ENCODE results near the gene OSBPL6. TPM values are rescaled to one million over a fixed set of nuclear protein-coding genes. Genes with fewer than 3 reads are reported as not detected.

Gene OSBPL6
- total RNA-seq, 1 experiment from 2014 or later = 43.1 TPM

DNA sequence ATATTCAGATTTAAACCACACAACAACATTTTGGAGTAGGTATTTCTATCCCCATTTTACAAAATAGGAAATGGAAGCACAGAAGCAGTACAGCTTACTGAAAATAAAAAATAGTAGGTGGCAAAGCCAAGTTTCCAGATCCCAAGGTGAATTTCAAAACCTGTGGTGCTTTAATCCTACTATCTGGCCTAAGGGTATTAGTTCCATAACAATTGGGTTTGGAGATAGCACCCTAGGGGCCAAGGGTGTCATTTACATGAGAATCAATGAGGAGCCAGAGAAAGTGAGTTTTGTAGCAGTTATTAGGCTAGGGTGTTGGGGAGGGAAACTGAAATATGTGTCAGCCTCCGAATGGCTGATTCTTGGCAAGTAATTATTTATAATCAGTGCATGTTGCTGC lies 24.9 kb downstream of the OSBPL6 start:
- Mint-ChIP-seq H3K4me3 (ENCODE audit: unreplicated experiment) (no peak overlapping the region), H3K27ac (ENCODE audit: low read depth, unreplicated experiment) (no peak overlapping the region), H3K36me3 (ENCODE audit: insufficient read depth, unreplicated experiment) (no peaks in the 10 kb centered on the region), H3K27me3 (ENCODE audit: insufficient read depth, unreplicated experiment) (no peaks in the 10 kb centered on the region), H3K4me1 (ENCODE audit: insufficient read depth, unreplicated experiment) (peaks cover 5% of the 10 kb centered on the region), H3K9me3 (ENCODE audit: unreplicated experiment) (no peaks in the 10 kb centered on the region)
- DNase-seq (ENCODE audit: unreplicated experiment) = no peak
- POLR2A ChIA-PET = interaction anchor here (0.6 kb wide), 2 partner anchors 16 to 41 kb away, joined by 3 to 4 read pairs; no protein-coding TSS in a partner anchor
- intact Hi-C loops (cut with micrococcal nuclease) = no loop called here
- TF ChIP-seq, protein P1, sequence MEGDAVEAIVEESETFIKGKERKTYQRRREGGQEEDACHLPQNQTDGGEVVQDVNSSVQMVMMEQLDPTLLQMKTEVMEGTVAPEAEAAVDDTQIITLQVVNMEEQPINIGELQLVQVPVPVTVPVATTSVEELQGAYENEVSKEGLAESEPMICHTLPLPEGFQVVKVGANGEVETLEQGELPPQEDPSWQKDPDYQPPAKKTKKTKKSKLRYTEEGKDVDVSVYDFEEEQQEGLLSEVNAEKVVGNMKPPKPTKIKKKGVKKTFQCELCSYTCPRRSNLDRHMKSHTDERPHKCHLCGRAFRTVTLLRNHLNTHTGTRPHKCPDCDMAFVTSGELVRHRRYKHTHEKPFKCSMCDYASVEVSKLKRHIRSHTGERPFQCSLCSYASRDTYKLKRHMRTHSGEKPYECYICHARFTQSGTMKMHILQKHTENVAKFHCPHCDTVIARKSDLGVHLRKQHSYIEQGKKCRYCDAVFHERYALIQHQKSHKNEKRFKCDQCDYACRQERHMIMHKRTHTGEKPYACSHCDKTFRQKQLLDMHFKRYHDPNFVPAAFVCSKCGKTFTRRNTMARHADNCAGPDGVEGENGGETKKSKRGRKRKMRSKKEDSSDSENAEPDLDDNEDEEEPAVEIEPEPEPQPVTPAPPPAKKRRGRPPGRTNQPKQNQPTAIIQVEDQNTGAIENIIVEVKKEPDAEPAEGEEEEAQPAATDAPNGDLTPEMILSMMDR (IDR thresholded peaks at IDR 0.05; ENCODE audit: unreplicated experiment) = no peak
- CTCF ChIA-PET = no interaction called here
- BruUV-seq (replicated peaks) = no TSS peak

DNA sequence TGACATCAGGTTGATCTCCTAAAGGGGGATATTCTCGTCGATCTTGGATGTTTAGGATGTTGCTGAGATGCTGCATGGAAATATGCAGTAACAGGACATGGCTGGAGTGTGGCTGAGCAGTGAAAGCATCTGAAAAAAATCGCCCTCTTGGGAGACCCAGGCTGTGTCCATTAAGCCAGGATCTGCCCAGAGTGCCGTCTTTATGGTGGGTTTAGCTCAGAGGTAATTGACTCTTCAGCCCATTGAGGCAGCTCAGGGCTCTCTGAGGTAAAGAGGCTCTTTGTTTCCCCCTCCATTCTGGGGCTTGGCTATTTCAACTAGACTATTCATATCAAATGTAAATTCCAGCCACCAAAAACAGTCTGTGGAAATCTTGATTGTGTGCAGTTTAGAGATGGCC lies 26.5 kb downstream of the OSBPL6 start:
- no peak overlapping the region for H3K27ac Mint-ChIP-seq (ENCODE audit: low read depth, unreplicated experiment)
- peaks cover 11% of the 10 kb centered on the region for H3K4me1 Mint-ChIP-seq (ENCODE audit: insufficient read depth, unreplicated experiment)
- POLR2A ChIA-PET = interaction anchor here (0.7 kb wide), 1 partner anchor 26 kb away, joined by 3 read pairs; the partner anchor contains the start of gene OSBPL6
- intact Hi-C loops (cut with micrococcal nuclease) = no loop called here
- no TSS peak for BruUV-seq (replicated peaks)
- TF ChIP-seq, protein P1 (IDR thresholded peaks at IDR 0.05; ENCODE audit: unreplicated experiment) = no peak
- no peak for DNase-seq (ENCODE audit: unreplicated experiment)
- no peaks in the 10 kb centered on the region for H3K9me3 Mint-ChIP-seq (ENCODE audit: unreplicated experiment)
- H3K36me3 Mint-ChIP-seq (ENCODE audit: insufficient read depth, unreplicated experiment) = no peaks in the 10 kb centered on the region
- CTCF ChIA-PET = interaction anchor here (0.5 to 1.2 kb wide), 4 partner anchors 9 to 1693 kb away, joined by 3 read pairs; no protein-coding TSS in a partner anchor
- H3K4me3 Mint-ChIP-seq (ENCODE audit: unreplicated experiment) = no peak overlapping the region
- no peaks in the 10 kb centered on the region for H3K27me3 Mint-ChIP-seq (ENCODE audit: insufficient read depth, unreplicated experiment)

DNA sequence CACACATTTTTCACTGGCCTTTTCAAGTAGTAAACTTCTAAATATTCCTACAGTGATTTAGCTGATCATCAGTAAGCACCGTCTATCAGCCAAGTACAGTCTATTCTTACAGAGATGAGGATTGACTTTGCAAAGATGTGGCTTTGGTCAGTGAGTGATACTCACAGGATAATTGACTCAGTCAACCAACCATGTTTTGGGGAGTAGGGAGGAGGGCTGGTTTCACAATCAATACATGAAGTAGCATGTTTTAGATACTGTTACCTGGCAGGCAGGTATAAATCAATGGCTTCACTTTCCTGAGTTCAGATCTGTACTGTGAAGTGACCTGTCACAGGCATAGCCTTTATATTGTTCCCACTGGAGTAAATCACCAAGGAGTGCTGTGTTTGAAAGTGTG lies 27.2 kb downstream of the OSBPL6 start:
- BruUV-seq (replicated peaks) = no TSS peak
- Mint-ChIP-seq H3K27ac (ENCODE audit: low read depth, unreplicated experiment) (no peak overlapping the region), H3K4me1 (ENCODE audit: insufficient read depth, unreplicated experiment) (peaks cover 11% of the 10 kb centered on the region), H3K9me3 (ENCODE audit: unreplicated experiment) (no peaks in the 10 kb centered on the region), H3K27me3 (ENCODE audit: insufficient read depth, unreplicated experiment) (no peaks in the 10 kb centered on the region), H3K4me3 (ENCODE audit: unreplicated experiment) (no peak overlapping the region), H3K36me3 (ENCODE audit: insufficient read depth, unreplicated experiment) (no peaks in the 10 kb centered on the region)
- POLR2A ChIA-PET = interaction anchor here (0.7 kb wide), 1 partner anchor 27 kb away, joined by 3 read pairs; the partner anchor contains the start of gene OSBPL6
- no peak for DNase-seq (ENCODE audit: unreplicated experiment)
- CTCF ChIA-PET = interaction anchor here (0.6 kb wide), 1 partner anchor 1692 kb away, joined by 3 read pairs; no protein-coding TSS in a partner anchor
- intact Hi-C loops (cut with micrococcal nuclease) = no loop called here
- TF ChIP-seq, protein P1 (IDR thresholded peaks at IDR 0.05; ENCODE audit: unreplicated experiment) = no peak

DNA sequence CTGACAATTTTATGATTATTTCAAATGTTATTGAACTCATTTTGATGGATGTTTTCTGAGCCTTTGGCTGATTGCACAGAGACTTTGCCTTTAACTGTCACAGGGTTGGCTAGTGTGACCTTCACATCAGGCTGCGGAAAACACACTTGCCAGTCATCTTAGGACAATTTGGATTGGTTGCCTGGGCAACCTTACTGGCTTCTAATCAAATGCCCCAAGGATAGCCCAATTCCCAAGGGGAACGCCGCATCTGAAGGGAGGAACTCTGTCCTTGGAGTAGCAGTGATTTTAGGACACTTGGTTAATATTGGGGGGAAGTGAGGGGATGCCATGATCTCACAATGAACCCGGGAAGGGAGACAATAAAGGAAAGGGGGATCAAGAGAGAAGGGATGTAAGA lies 29.5 kb downstream of the OSBPL6 start:
- Mint-ChIP-seq H3K27me3 (ENCODE audit: insufficient read depth, unreplicated experiment) (no peaks in the 10 kb centered on the region), H3K4me3 (ENCODE audit: unreplicated experiment) (no peak overlapping the region), H3K9me3 (ENCODE audit: unreplicated experiment) (no peaks in the 10 kb centered on the region), H3K4me1 (ENCODE audit: insufficient read depth, unreplicated experiment) (peaks cover 11% of the 10 kb centered on the region), H3K27ac (ENCODE audit: low read depth, unreplicated experiment) (no peak overlapping the region), H3K36me3 (ENCODE audit: insufficient read depth, unreplicated experiment) (no peaks in the 10 kb centered on the region)
- intact Hi-C loops (cut with micrococcal nuclease) = no loop called here
- TF ChIP-seq, protein P1 (IDR thresholded peaks at IDR 0.05; ENCODE audit: unreplicated experiment) = no peak
- BruUV-seq (replicated peaks) = no TSS peak
- ChIA-PET POLR2A (no interaction called here), CTCF (no interaction called here)
- no peak for DNase-seq (ENCODE audit: unreplicated experiment)

Measured in MCF 10A (cell line).